ENCODE results near the gene PLXNA1. TPM values are rescaled to one million over a fixed set of nuclear protein-coding genes. Genes with fewer than 3 reads are reported as not detected.
A peak's percentile ranks its signal among the peaks of the same experiment; 100 is the strongest.

Gene PLXNA1
- total and polyA plus RNA-seq, 10 of the 15 experiments (the other 5 are each of a cell fraction or from before 2014, with no cell fraction given), result 0.03 to 16.4 (median 2.5) TPM

DNA sequence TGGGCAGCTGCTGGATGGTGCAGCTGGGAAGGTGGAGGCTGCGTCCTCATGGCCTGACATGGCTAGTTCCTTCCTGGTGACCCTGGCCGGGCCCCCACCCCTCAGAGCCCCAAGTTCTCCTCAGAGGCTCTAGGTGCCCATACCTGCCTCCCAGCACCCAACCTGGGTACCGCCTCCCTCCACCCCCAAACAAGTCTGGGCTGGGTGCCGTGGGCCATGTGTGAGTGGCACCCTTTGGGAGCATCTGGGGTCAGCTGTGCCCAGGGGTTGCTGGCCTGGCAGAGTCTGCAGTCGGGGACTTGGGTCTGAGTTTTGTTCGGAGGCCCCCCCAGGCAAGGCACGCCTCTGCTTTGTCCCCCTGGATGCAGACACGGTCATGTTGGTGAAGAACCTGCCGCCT is 10.5 kb downstream of the PLXNA1 start:
- no peaks in the 10 kb centered on the region for H3K9me3 ChIP-seq (replicated peaks; ENCODE audit: control insufficient read depth, insufficient read depth, low read length)
- DNase-seq (ENCODE audit: low read depth, low spot score) (no peak), FAIRE-seq (no peak), ATAC-seq (no peak)
- no peaks in the 10 kb centered on the region for H3K79me2 ChIP-seq (ENCODE audit: control insufficient read depth, insufficient read depth, low read length)
- no peak overlapping the region for H3K4me3 ChIP-seq
- H3K36me3 ChIP-seq (ENCODE audit: control insufficient read depth in 2 of 2, insufficient read depth in 2 of 2, low read length in 1 of 2), result peaks cover 0 to 16% of the 10 kb centered on the region in 2 experiments; a peak in 2 of 4 replicates
- BruUV-seq (replicated peaks), result no TSS peak
- no peaks in the 10 kb centered on the region for H3K27me3 ChIP-seq (replicated peaks in 1 of 2; ENCODE audit: control insufficient read depth in 2 of 2, insufficient read depth in 2 of 2, low read length in 1 of 2)
- ChIA-PET RAD21 (ENCODE audit: unreplicated experiment) (no interaction called here), SMC1A (ENCODE audit: uncharacterized antibody, unreplicated experiment) (no interaction called here), POLR2A (no interaction called here), CTCF (interaction anchor here (0.6 kb wide), 1 partner anchor 1820 kb away, joined by 3 read pairs; no protein-coding TSS in a partner anchor)
- H3K9ac ChIP-seq (ENCODE audit: control insufficient read depth, insufficient read depth, low read length), result no peak overlapping the region
- no peaks in the 10 kb centered on the region for H3K4me1 ChIP-seq (ENCODE audit: control insufficient read depth, insufficient read depth, low read length)
- TF ChIP-seq EGR1 (IDR thresholded peaks at IDR 0.05; ENCODE audit: borderline replicate concordance in 1 of 2, low read depth in 2 of 2, low read length in 2 of 2), result no peak
- no peak for TF ChIP-seq CBX3 (IDR thresholded peaks at IDR 0.05; ENCODE audit: borderline replicate concordance, low read depth)
- TF ChIP-seq SIX5 (IDR thresholded peaks at IDR 0.05; ENCODE audit: low read depth, low read length, severe bottlenecking), result no peak
- no peak for TF ChIP-seq BCL11A (IDR thresholded peaks at IDR 0.05; ENCODE audit: low read depth, low read length)
- no peak for TF ChIP-seq IKZF1 (conservative IDR thresholded peaks at IDR 0.05)
- WGBS (ENCODE audit: insufficient coverage, insufficient replicate concordance, low lambda C conversion rate, missing lambda C conversion rate), result 66% methylated on average over 9 of the region's 9 CpGs
- in situ Hi-C loops (cut with MboI) (no loop called here), intact Hi-C loops (cut with micrococcal nuclease; ENCODE audit: unreplicated experiment) (no loop called here)
- no peak overlapping the region for H3K27ac ChIP-seq (ENCODE audit: control insufficient read depth, insufficient read depth)
- H2AFZ ChIP-seq (ENCODE audit: control insufficient read depth, low read depth, low read length), result no peak overlapping the region
- peaks cover 3% of the 10 kb centered on the region; the same call in 1 of the 2 replicates for H4K20me1 ChIP-seq (ENCODE audit: control insufficient read depth, insufficient read depth)
- H3K4me2 ChIP-seq (ENCODE audit: control insufficient read depth, insufficient read depth), result no peak overlapping the region

DNA sequence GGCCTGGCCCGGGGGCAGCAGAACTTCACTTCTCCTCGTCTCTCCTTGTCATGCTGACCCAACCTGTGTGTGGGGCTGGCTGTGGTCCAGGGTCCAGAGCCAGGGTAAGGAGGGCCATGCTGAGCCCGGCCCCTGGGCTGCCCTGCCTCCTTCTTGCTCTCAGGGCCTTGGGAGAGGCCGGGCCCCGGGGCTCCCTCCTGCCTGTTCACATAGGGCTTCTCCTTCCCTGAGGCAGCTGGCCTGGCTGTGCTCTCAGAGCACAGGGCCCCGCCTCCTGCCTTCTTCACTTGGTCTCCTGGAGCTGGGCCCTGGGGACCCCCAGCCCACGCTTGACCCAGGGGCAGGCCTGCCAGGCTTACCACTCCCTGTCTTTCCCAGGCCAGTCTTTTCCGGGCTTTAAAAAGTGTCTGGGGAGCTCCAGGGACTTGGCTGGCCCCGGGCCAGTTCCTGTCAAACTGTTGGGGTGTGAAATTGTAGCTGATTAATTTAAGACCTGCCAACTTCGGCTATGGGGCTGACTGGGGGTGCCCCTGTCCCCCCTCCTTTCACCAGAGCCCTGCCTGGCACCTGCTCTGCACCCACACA is 11.8 kb downstream of the PLXNA1 start:
- ChIA-PET CTCF (interaction anchor here (0.8 kb wide), 1 partner anchor 445 kb away, joined by 3 read pairs; no protein-coding TSS in a partner anchor), SMC1A (ENCODE audit: uncharacterized antibody, unreplicated experiment) (interaction anchor here (0.5 kb wide), 1 partner anchor 140 kb away, joined by 3 read pairs; no protein-coding TSS in a partner anchor)
- FAIRE-seq, result no peak

More for the DNA sequence above, 11.8 kb downstream of the PLXNA1 start:
- no peak for TF ChIP-seq MTA3 (IDR thresholded peaks at IDR 0.05; ENCODE audit: borderline replicate concordance, low read length)
- 0 out of 2 replicates have a peak, but pooled peaks have one; percentile 9 for TF ChIP-seq IKZF1 (conservative IDR thresholded peaks at IDR 0.05)
- DNase-seq (ENCODE audit: low read depth, low spot score), result no peak
- H3K9ac ChIP-seq (ENCODE audit: control insufficient read depth, insufficient read depth, low read length), result no peak overlapping the region
- RAD21 ChIA-PET (ENCODE audit: unreplicated experiment), result no interaction called here
- no peak overlapping the region for H2AFZ ChIP-seq (ENCODE audit: control insufficient read depth, low read depth, low read length)
- H3K36me3 ChIP-seq (ENCODE audit: control insufficient read depth in 2 of 2, insufficient read depth in 2 of 2, low read length in 1 of 2), result peaks cover 0 to 13% of the 10 kb centered on the region in 2 experiments; a peak in 2 of 4 replicates
- H4K20me1 ChIP-seq (ENCODE audit: control insufficient read depth, insufficient read depth), result peaks cover 3% of the 10 kb centered on the region; the same call in 1 of the 2 replicates
- BruUV-seq (replicated peaks), result no TSS peak
- in situ Hi-C loops (cut with MboI) (no loop called here), intact Hi-C loops (cut with micrococcal nuclease; ENCODE audit: unreplicated experiment) (no loop called here)
- no peaks in the 10 kb centered on the region for H3K4me1 ChIP-seq (ENCODE audit: control insufficient read depth, insufficient read depth, low read length)
- H3K4me2 ChIP-seq (ENCODE audit: control insufficient read depth, insufficient read depth), result no peak overlapping the region
- H3K27me3 ChIP-seq (replicated peaks in 1 of 2; ENCODE audit: control insufficient read depth in 2 of 2, insufficient read depth in 2 of 2, low read length in 1 of 2), result no peaks in the 10 kb centered on the region
- ATAC-seq, result no peak; the same call in 2 of the 3 replicates
- 38% methylated on average over 10 of the region's 10 CpGs for WGBS (ENCODE audit: insufficient coverage, insufficient replicate concordance, low lambda C conversion rate, missing lambda C conversion rate)
- H3K4me3 ChIP-seq, result no peak overlapping the region
- no peaks in the 10 kb centered on the region for H3K79me2 ChIP-seq (ENCODE audit: control insufficient read depth, insufficient read depth, low read length)
- POLR2A ChIA-PET, result no interaction called here
- no peak overlapping the region for H3K27ac ChIP-seq (ENCODE audit: control insufficient read depth, insufficient read depth)
- no peaks in the 10 kb centered on the region for H3K9me3 ChIP-seq (replicated peaks; ENCODE audit: control insufficient read depth, insufficient read depth, low read length)
